HG03159 (cell line): Measurements from ENCODE around the gene PPP1R18.
"Not testable (repeated sequence)": the region's sequence is repeated elsewhere in the genome, so short reads cannot be mapped to it uniquely, and the experiment has no call there.

Experiments
- ATAC-seq: cut with Tn5 transposase; IDR thresholded peaks from one replicate; pipeline ENCODE4 v1.9.1; 2021; ENCODE audit warnings: mild to moderate bottlenecking, moderate library complexity; ENCODE audit not compliant: unreplicated experiment

PPP1R18 gene

GRCh38 chr6:30719791-30720737 is 33.6 kb upstream of the PPP1R18 start, which contains the start of gene TUBB:
Gene TUBB (plus strand): TSS chr6:30720352. CDS start chr6:30720507, 155 bp downstream.
- ATAC-seq: peak; percentile 42

GRCh38 chr6:30719356-30719755 is 32.9 kb upstream of the PPP1R18 start:
- no peak for ATAC-seq

GRCh38 chr6:30717845-30718720 is 31.6 kb upstream of the PPP1R18 start:
- ATAC-seq: not testable (repeated sequence)

GRCh38 chr6:30717129-30717844 is 30.8 kb upstream of the PPP1R18 start, which contains the start of gene MDC1:
Gene MDC1 (minus strand): TSS chr6:30717281. CDS start chr6:30715175, 2,106 bp downstream.
- ATAC-seq: peak; percentile 64

GRCh38 chr6:30716879-30717128 is 30.4 kb upstream of the PPP1R18 start:
- ATAC-seq: no peak

GRCh38 chr6:30714263-30714662 is 27.8 kb upstream of the PPP1R18 start:
- ATAC-seq: no peak

GRCh38 chr6:30712441-30712945 is 26.0 kb upstream of the PPP1R18 start:
- ATAC-seq: no peak

- no peak for ATAC-seq
Observed at GRCh38 chr6:30711758-30712380, 25.4 kb upstream of the PPP1R18 start.

- ATAC-seq: no peak
Observed at GRCh38 chr6:30709101-30709868, 22.8 kb upstream of the PPP1R18 start.

- no peak for ATAC-seq
Observed at GRCh38 chr6:30707281-30707850, 20.9 kb upstream of the PPP1R18 start.

GRCh38 chr6:30705620-30706019 is 19.2 kb upstream of the PPP1R18 start:
- ATAC-seq: no peak

GRCh38 chr6:30703821-30704220 is 17.4 kb upstream of the PPP1R18 start:
- no peak for ATAC-seq

GRCh38 chr6:30703011-30703410 is 16.6 kb upstream of the PPP1R18 start:
- ATAC-seq: no peak

GRCh38 chr6:30700340-30700739 is 13.9 kb upstream of the PPP1R18 start:
- ATAC-seq: no peak

GRCh38 chr6:30696432-30696831 is 10.0 kb upstream of the PPP1R18 start:
- no peak for ATAC-seq

GRCh38 chr6:30691208-30691847 is 4.9 kb upstream of the PPP1R18 start:
- no peak for ATAC-seq

- no peak for ATAC-seq
Observed at GRCh38 chr6:30690403-30691207, 4.2 kb upstream of the PPP1R18 start, which contains the start of gene NRM. Gene NRM (minus strand): TSS chr6:30690984. CDS start chr6:30690974, 10 bp downstream.

GRCh38 chr6:30689985-30690384 is 3.5 kb upstream of the PPP1R18 start:
- ATAC-seq: no peak
